HCT116 (cell line): ENCODE data around the gene DNM2.

ENCODE experiments used
- POLR2AphosphoS5 ChIP-seq: IDR thresholded peaks from 2 replicates; pipeline ENCODE4 v1.6.1; 2011; ENCODE audit warnings: mild to moderate bottlenecking, low read depth, low read length, moderate library complexity
- TF ChIP-seq, protein P1 (sequence below): IDR thresholded peaks from 2 replicates; pipeline ENCODE4 v1.6.1; 2012; ENCODE audit warnings: low read depth

DNA sequence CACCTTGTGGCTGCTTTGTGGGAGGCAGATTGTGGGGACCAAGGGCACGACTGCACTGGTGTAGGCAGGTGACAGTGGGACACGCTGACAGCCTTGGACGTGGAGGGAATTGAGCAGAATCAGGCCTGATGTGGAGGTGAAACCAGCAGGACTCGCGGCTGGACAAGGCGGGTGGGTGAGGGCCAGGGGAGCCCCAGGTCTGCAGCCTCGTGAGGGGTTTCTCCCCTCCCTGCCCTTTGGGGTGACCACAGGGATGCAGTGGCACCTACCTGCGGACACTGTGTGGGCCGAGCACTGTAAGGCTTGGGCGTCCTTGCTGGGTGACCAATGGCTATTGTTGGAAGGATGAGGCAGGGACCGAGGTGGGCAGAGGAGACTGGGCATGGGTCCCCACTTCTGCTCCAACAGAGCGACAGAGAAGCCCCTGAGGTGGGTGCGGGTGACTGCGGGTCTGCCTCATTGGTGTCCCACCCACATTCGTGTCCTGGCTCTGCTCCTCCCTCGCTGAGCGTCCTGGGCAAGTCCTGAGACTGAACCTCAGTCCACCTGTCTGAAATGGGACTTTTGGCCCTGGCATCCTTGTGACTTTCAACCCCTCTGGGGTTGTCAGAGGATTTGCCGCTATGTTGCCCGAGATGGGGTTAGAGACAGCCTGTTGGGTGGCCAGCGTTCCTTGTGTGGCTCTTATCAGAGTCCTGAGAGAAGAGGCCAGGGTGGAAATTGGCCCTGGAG is 30.5 kb downstream of the DNM2 start:
- TF ChIP-seq, protein P1, sequence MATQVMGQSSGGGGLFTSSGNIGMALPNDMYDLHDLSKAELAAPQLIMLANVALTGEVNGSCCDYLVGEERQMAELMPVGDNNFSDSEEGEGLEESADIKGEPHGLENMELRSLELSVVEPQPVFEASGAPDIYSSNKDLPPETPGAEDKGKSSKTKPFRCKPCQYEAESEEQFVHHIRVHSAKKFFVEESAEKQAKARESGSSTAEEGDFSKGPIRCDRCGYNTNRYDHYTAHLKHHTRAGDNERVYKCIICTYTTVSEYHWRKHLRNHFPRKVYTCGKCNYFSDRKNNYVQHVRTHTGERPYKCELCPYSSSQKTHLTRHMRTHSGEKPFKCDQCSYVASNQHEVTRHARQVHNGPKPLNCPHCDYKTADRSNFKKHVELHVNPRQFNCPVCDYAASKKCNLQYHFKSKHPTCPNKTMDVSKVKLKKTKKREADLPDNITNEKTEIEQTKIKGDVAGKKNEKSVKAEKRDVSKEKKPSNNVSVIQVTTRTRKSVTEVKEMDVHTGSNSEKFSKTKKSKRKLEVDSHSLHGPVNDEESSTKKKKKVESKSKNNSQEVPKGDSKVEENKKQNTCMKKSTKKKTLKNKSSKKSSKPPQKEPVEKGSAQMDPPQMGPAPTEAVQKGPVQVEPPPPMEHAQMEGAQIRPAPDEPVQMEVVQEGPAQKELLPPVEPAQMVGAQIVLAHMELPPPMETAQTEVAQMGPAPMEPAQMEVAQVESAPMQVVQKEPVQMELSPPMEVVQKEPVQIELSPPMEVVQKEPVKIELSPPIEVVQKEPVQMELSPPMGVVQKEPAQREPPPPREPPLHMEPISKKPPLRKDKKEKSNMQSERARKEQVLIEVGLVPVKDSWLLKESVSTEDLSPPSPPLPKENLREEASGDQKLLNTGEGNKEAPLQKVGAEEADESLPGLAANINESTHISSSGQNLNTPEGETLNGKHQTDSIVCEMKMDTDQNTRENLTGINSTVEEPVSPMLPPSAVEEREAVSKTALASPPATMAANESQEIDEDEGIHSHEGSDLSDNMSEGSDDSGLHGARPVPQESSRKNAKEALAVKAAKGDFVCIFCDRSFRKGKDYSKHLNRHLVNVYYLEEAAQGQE: no peak
- no peak for TF ChIP-seq POLR2AphosphoS5
